ENCODE data around the gene GNAT3. TPM values are rescaled to one million over a fixed set of nuclear protein-coding genes. Genes with fewer than 3 reads are reported as not detected.

Gene GNAT3
- total RNA-seq, 2 experiments from 2014 or later, result not detected

DNA sequence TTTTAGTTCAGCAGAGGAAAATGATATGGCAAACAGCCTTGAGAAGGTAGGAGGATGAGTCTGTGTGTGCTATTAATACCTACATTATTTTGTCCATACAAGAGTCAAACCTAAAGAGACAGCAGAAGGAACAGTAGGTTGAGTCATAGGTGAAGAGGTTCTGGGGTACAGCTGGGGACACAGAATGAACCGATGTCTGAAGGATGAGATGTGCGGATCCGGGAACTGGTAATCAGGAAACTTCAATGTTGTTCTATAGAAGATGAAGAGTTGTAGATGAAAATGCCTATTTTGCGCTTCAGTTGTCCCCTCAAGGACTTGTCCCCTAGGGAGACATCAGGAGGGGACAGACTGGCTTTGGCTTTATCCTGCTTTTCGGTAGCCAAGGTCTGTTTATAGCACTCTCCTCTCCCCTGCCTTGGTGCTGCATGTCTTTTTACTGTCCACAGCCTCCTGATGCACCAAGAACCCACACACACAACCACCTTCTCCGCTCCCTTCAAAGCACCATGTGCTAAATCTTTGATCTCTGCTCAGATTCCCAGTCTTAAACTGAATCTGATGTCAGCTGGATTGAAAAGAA, 94.6 kb downstream of the GNAT3 start:
- H3K4me3 Mint-ChIP-seq, result no peak overlapping the region
- ChIA-PET CTCF (no interaction called here), POLR2A (no interaction called here)
- Histone ChIP-seq H3K9me3 (ENCODE audit: control insufficient read depth in 1 of 2, insufficient read depth in 1 of 2, low read length in 2 of 2) (peaks cover 0 to 4% of the 10 kb centered on the region in 2 experiments), H3K4me1 (ENCODE audit: insufficient read depth, low read length) (no peaks in the 10 kb centered on the region), H3K27ac (ENCODE audit: low read depth in 1 of 2, low read length in 2 of 2) (no peak overlapping the region), H3K4me3 (ENCODE audit: low read length) (no peak overlapping the region), H3K27me3 (ENCODE audit: control insufficient read depth in 1 of 2, insufficient read depth in 2 of 2, low read length in 2 of 2) (no peaks in the 10 kb centered on the region), H3K36me3 (ENCODE audit: insufficient read depth, low read length) (no peaks in the 10 kb centered on the region)
- no peak for TF ChIP-seq CTCF (IDR thresholded peaks at IDR 0.05)
- no peaks in the 10 kb centered on the region for H3K9me3 Mint-ChIP-seq
- ATAC-seq (ENCODE audit: poor library complexity) (no peak), DNase-seq (no peak)
- no peaks in the 10 kb centered on the region for H3K36me3 Mint-ChIP-seq (ENCODE audit: low read depth)
- intact Hi-C loops (cut with DNase I, micrococcal nuclease), result no loop called here
- no peaks in the 10 kb centered on the region for H3K27me3 Mint-ChIP-seq
- no peak overlapping the region for H3K27ac Mint-ChIP-seq
- H3K4me1 Mint-ChIP-seq (ENCODE audit: low read depth), result no peaks in the 10 kb centered on the region

DNA sequence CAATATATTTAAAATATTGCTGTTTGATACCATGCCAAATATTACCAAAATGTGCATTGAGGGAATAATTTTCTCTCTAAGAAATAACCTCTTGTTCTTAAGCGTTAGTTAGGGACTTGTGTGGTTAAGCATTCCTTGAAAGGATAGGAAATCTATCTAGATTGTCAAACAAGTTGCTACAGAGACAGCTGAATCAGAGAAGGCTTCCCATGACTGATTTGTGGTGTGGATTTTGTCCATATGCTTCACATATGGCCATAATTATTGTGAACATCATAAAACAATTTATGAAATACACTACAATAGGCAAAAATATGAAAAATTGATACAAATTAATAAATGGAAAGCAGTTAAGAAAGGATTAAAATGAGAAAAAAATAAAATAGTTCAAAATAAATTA, 96.3 kb downstream of the GNAT3 start:
- DNase-seq (no peak), ATAC-seq (ENCODE audit: poor library complexity) (no peak)
- Histone ChIP-seq H3K4me1 (ENCODE audit: insufficient read depth, low read length) (no peaks in the 10 kb centered on the region), H3K4me3 (ENCODE audit: low read length) (no peak overlapping the region), H3K9me3 (ENCODE audit: control insufficient read depth in 1 of 2, insufficient read depth in 1 of 2, low read length in 2 of 2) (peaks cover 0 to 4% of the 10 kb centered on the region in 2 experiments), H3K36me3 (ENCODE audit: insufficient read depth, low read length) (no peaks in the 10 kb centered on the region), H3K27me3 (ENCODE audit: control insufficient read depth in 1 of 2, insufficient read depth in 2 of 2, low read length in 2 of 2) (no peaks in the 10 kb centered on the region), H3K27ac (ENCODE audit: low read depth in 1 of 2, low read length in 2 of 2) (no peak overlapping the region)
- H3K36me3 Mint-ChIP-seq (ENCODE audit: low read depth), result no peaks in the 10 kb centered on the region
- H3K27ac Mint-ChIP-seq, result no peak overlapping the region
- no peak overlapping the region for H3K4me3 Mint-ChIP-seq
- ChIA-PET POLR2A (no interaction called here), CTCF (no interaction called here)
- intact Hi-C loops (cut with DNase I, micrococcal nuclease), result no loop called here
- H3K9me3 Mint-ChIP-seq, result no peaks in the 10 kb centered on the region
- H3K4me1 Mint-ChIP-seq (ENCODE audit: low read depth), result no peaks in the 10 kb centered on the region
- H3K27me3 Mint-ChIP-seq, result no peaks in the 10 kb centered on the region
- no peak for TF ChIP-seq CTCF (IDR thresholded peaks at IDR 0.05)

GRCh38 chr7:80415114-80415513, 96.8 kb downstream of the GNAT3 start:
- no peak overlapping the region for H3K4me3 Mint-ChIP-seq
- Histone ChIP-seq H3K4me1 (ENCODE audit: insufficient read depth, low read length) (no peaks in the 10 kb centered on the region), H3K36me3 (ENCODE audit: insufficient read depth, low read length) (no peaks in the 10 kb centered on the region), H3K4me3 (ENCODE audit: low read length) (no peak overlapping the region), H3K27ac (ENCODE audit: low read depth in 1 of 2, low read length in 2 of 2) (no peak overlapping the region), H3K9me3 (ENCODE audit: control insufficient read depth in 1 of 2, insufficient read depth in 1 of 2, low read length in 2 of 2) (peaks cover 0 to 4% of the 10 kb centered on the region in 2 experiments), H3K27me3 (ENCODE audit: control insufficient read depth in 1 of 2, insufficient read depth in 2 of 2, low read length in 2 of 2) (no peaks in the 10 kb centered on the region)
- no peak for ATAC-seq (ENCODE audit: poor library complexity)
- no peaks in the 10 kb centered on the region for H3K36me3 Mint-ChIP-seq (ENCODE audit: low read depth)
- H3K27me3 Mint-ChIP-seq, result no peaks in the 10 kb centered on the region
- intact Hi-C loops (cut with DNase I, micrococcal nuclease), result no loop called here
- TF ChIP-seq CTCF (IDR thresholded peaks at IDR 0.05), result no peak
- ChIA-PET CTCF (no interaction called here), POLR2A (no interaction called here)
- no peak for DNase-seq
- H3K9me3 Mint-ChIP-seq, result no peaks in the 10 kb centered on the region
- H3K27ac Mint-ChIP-seq, result no peak overlapping the region
- no peaks in the 10 kb centered on the region for H3K4me1 Mint-ChIP-seq (ENCODE audit: low read depth)
